Measurements from ENCODE around the gene RET.

The RET gene

GRCh38 chr10:43111921-43112607 is 35.2 kb downstream of the RET start:
- H3K9me3 ChIP-seq (ENCODE audit: control insufficient read depth, insufficient read depth, low read depth, low read length), result no peaks in the 10 kb centered on the region
- TF ChIP-seq, protein P1, sequence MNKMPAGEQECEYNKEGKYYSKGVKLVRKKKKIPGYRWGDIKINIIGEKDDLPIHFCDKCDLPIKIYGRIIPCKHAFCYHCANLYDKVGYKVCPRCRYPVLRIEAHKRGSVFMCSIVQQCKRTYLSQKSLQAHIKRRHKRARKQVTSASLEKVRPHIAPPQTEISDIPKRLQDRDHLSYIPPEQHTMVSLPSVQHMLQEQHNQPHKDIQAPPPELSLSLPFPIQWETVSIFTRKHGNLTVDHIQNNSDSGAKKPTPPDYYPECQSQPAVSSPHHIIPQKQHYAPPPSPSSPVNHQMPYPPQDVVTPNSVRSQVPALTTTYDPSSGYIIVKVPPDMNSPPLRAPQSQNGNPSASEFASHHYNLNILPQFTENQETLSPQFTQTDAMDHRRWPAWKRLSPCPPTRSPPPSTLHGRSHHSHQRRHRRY (tag by site-specific recombination; IDR thresholded peaks at IDR 0.05), result no peak
- TF ChIP-seq, protein P2, sequence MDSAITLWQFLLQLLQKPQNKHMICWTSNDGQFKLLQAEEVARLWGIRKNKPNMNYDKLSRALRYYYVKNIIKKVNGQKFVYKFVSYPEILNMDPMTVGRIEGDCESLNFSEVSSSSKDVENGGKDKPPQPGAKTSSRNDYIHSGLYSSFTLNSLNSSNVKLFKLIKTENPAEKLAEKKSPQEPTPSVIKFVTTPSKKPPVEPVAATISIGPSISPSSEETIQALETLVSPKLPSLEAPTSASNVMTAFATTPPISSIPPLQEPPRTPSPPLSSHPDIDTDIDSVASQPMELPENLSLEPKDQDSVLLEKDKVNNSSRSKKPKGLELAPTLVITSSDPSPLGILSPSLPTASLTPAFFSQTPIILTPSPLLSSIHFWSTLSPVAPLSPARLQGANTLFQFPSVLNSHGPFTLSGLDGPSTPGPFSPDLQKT (IDR thresholded peaks at IDR 0.05; ENCODE audit: borderline replicate concordance, low read depth, low read length), result no peak
- TF ChIP-seq ZNF830 (tag by site-specific recombination; IDR thresholded peaks at IDR 0.05; ENCODE audit: low read depth) (no peak), ZNF404 (tag by site-specific recombination; IDR thresholded peaks at IDR 0.05) (no peak), ZNF138 (tag by site-specific recombination; IDR thresholded peaks at IDR 0.05; ENCODE audit: borderline replicate concordance) (no peak), ZNF521 (tag by site-specific recombination; IDR thresholded peaks at IDR 0.05) (no peak), ZNF501 (tag by site-specific recombination; IDR thresholded peaks at IDR 0.05) (no peak), GLI2 (tag by site-specific recombination; IDR thresholded peaks at IDR 0.05; ENCODE audit: borderline replicate concordance, low read depth) (no peak), ZNF18 (tag by site-specific recombination; IDR thresholded peaks at IDR 0.05) (no peak), ZNF488 (tag by site-specific recombination; IDR thresholded peaks at IDR 0.05) (no peak), ZBTB20 (tag by site-specific recombination; IDR thresholded peaks at IDR 0.05) (no peak), ZNF560 (tag by site-specific recombination; IDR thresholded peaks at IDR 0.05; ENCODE audit: borderline replicate concordance) (no peak)
- TF ChIP-seq, protein P3, sequence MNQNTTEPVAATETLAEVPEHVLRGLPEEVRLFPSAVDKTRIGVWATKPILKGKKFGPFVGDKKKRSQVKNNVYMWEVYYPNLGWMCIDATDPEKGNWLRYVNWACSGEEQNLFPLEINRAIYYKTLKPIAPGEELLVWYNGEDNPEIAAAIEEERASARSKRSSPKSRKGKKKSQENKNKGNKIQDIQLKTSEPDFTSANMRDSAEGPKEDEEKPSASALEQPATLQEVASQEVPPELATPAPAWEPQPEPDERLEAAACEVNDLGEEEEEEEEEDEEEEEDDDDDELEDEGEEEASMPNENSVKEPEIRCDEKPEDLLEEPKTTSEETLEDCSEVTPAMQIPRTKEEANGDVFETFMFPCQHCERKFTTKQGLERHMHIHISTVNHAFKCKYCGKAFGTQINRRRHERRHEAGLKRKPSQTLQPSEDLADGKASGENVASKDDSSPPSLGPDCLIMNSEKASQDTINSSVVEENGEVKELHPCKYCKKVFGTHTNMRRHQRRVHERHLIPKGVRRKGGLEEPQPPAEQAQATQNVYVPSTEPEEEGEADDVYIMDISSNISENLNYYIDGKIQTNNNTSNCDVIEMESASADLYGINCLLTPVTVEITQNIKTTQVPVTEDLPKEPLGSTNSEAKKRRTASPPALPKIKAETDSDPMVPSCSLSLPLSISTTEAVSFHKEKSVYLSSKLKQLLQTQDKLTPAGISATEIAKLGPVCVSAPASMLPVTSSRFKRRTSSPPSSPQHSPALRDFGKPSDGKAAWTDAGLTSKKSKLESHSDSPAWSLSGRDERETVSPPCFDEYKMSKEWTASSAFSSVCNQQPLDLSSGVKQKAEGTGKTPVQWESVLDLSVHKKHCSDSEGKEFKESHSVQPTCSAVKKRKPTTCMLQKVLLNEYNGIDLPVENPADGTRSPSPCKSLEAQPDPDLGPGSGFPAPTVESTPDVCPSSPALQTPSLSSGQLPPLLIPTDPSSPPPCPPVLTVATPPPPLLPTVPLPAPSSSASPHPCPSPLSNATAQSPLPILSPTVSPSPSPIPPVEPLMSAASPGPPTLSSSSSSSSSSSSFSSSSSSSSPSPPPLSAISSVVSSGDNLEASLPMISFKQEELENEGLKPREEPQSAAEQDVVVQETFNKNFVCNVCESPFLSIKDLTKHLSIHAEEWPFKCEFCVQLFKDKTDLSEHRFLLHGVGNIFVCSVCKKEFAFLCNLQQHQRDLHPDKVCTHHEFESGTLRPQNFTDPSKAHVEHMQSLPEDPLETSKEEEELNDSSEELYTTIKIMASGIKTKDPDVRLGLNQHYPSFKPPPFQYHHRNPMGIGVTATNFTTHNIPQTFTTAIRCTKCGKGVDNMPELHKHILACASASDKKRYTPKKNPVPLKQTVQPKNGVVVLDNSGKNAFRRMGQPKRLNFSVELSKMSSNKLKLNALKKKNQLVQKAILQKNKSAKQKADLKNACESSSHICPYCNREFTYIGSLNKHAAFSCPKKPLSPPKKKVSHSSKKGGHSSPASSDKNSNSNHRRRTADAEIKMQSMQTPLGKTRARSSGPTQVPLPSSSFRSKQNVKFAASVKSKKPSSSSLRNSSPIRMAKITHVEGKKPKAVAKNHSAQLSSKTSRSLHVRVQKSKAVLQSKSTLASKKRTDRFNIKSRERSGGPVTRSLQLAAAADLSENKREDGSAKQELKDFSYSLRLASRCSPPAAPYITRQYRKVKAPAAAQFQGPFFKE (tag by site-specific recombination; IDR thresholded peaks at IDR 0.05; ENCODE audit: borderline replicate concordance), result no peak
- no peak overlapping the region for H3K4me3 ChIP-seq (ENCODE audit: low read depth, low read length)
- no peaks in the 10 kb centered on the region for H3K36me3 ChIP-seq (ENCODE audit: control insufficient read depth in 2 of 2, insufficient read depth in 1 of 2, low read length in 2 of 2)
- CTCF ChIA-PET, result no interaction called here
- no peak overlapping the region for H3K27ac ChIP-seq (ENCODE audit: extremely low read depth, low read depth, low read length)
- no peaks in the 10 kb centered on the region for H3K4me1 ChIP-seq (ENCODE audit: control insufficient read depth, insufficient read depth, low read length)
- POLR2A ChIA-PET, result no interaction called here

- ChIA-PET CTCF (no interaction called here), POLR2A (no interaction called here)
- Histone ChIP-seq H3K36me3 (ENCODE audit: control insufficient read depth in 2 of 2, insufficient read depth in 1 of 2, low read length in 2 of 2) (no peaks in the 10 kb centered on the region), H3K4me3 (ENCODE audit: low read depth, low read length) (no peak overlapping the region), H3K27ac (ENCODE audit: extremely low read depth, low read depth, low read length) (no peak overlapping the region), H3K4me1 (ENCODE audit: control insufficient read depth, insufficient read depth, low read length) (no peaks in the 10 kb centered on the region), H3K9me3 (ENCODE audit: control insufficient read depth, insufficient read depth, low read depth, low read length) (no peaks in the 10 kb centered on the region)
- TF ChIP-seq ZFP37 (tag by site-specific recombination; IDR thresholded peaks at IDR 0.05), result no peak
- TF ChIP-seq, protein P4, sequence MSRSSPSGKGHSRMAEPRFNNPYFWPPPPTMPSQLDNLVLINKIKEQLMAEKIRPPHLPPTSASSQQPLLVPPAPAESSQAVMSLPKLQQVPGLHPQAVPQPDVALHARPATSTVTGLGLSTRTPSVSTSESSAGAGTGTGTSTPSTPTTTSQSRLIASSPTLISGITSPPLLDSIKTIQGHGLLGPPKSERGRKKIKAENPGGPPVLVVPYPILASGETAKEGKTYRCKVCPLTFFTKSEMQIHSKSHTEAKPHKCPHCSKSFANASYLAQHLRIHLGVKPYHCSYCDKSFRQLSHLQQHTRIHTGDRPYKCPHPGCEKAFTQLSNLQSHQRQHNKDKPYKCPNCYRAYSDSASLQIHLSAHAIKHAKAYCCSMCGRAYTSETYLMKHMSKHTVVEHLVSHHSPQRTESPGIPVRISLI (tag by site-specific recombination; IDR thresholded peaks at IDR 0.05), result no peak
- no peak for TF ChIP-seq MZF1 (tag by site-specific recombination; IDR thresholded peaks at IDR 0.05; ENCODE audit: borderline replicate concordance)
Observed at GRCh38 chr10:43112608-43112961, 35.7 kb downstream of the RET start.

All from HEK293 (cell line).